B cell (primary cell): Measurements from ENCODE around the gene IBA57. TPM values are rescaled to one million over a fixed set of nuclear protein-coding genes. Genes with fewer than 3 reads are reported as not detected.

ENCODE experiments used
- ATAC-seq: fragments of 200-7000 bp; cut with Tn5 transposase; one replicate; pipeline ENCODE4 v1.10.0; 2021; ENCODE audit warnings: low read depth, mild to moderate bottlenecking, moderate number of reproducible peaks, moderate library complexity
- CTCF ChIA-PET: fragments of 350-600 bp; sonication (Branson Sonifier 250); formaldehyde crosslinking; loops from one replicate; lab custom pipeline; 2021; ENCODE audit warnings: antibody characterized with exemption, inconsistent platforms; lab: Charles Lee
- POLR2A ChIA-PET: fragments of 350-600 bp; sonication (Branson Sonifier 250); formaldehyde crosslinking; loops from one replicate; lab custom pipeline; 2021; ENCODE audit warnings: antibody characterized with exemption; lab: Charles Lee
- DNase-seq: peaks from one replicate; pipeline ENCODE4 v3.0.0; 2013
- H2AFZ ChIP-seq: 2 replicates; pipeline ENCODE4 v1.6.1; 2012; ENCODE audit warnings: mild to moderate bottlenecking, low read depth, low read length; ENCODE audit not compliant: insufficient read depth, poor library complexity, severe bottlenecking
- H3K27ac ChIP-seq, 2 donors: 1 replicate in 1 of 2; 2 replicates in 1 of 2; pipeline ENCODE4 v1.5.1; 2012 to 2013; ENCODE audit warnings: low read length in 2 of 2, mild to moderate bottlenecking in 2 of 2, moderate library complexity in 1 of 2
- H3K27me3 ChIP-seq, 4 experiments: fragments of 200-600 bp in 1 of 4; sonication (generic) in 1 of 4; replicated peaks in 1 of 4; 1 replicate in 2 of 4; 2 replicates in 2 of 4; pipeline versions ENCODE4 v1.6.1 to v1.7.0; 2013 to 2016; ENCODE audit warnings: low read length in 3 of 4, mild to moderate bottlenecking in 2 of 4, mixed read lengths in 1 of 4, moderate library complexity in 1 of 4; ENCODE audit not compliant: insufficient read depth in 4 of 4, control insufficient read depth in 3 of 4; ENCODE audit errors: control extremely low read depth in 1 of 4
- H3K36me3 ChIP-seq, 2 experiments: replicated peaks in 1 of 2; 1 replicate in 1 of 2; 2 replicates in 1 of 2; pipeline versions ENCODE4 v1.6.1 to v1.7.1; 2013; ENCODE audit warnings: low read length in 1 of 2; ENCODE audit not compliant: insufficient read depth in 2 of 2, control insufficient read depth in 1 of 2; ENCODE audit errors: control extremely low read depth in 1 of 2, extremely low read depth in 1 of 2
- H3K4me1 ChIP-seq, 2 donors: fragments of 200-600 bp in 1 of 2; sonication (generic) in 1 of 2; 1 replicate in 1 of 2; 2 replicates in 1 of 2; pipeline versions ENCODE4 v1.5.1 to v1.6.1; 2013 to 2017; ENCODE audit warnings: low read length in 2 of 2; ENCODE audit not compliant: control insufficient read depth in 2 of 2, insufficient read depth in 2 of 2
- H3K4me2 ChIP-seq: replicated peaks from 2 replicates; pipeline ENCODE3; 2012; ENCODE audit warnings: mild to moderate bottlenecking, low read depth, low read length; ENCODE audit not compliant: poor library complexity, severe bottlenecking
- H3K4me3 ChIP-seq, 5 experiments: fragments of 200-600 bp in 1 of 5; sonication (generic) in 1 of 5; 1 replicate in 3 of 5; 2 replicates in 2 of 5; pipeline versions ENCODE4 v1.5.1 to v1.7.0; 2011 to 2016; ENCODE audit warnings: low read length in 4 of 5, mild to moderate bottlenecking in 4 of 5, low read depth in 2 of 5, control low read depth in 1 of 5, moderate library complexity in 1 of 5; ENCODE audit not compliant: insufficient read depth in 1 of 5; ENCODE audit errors: control extremely low read depth in 1 of 5, extremely low read depth in 1 of 5
- H3K79me2 ChIP-seq: fragments of 200-600 bp; sonication (generic); one replicate; pipeline ENCODE4 v1.6.0; 2016; ENCODE audit warnings: low read length; ENCODE audit not compliant: control insufficient read depth, insufficient read depth
- H3K9ac ChIP-seq: fragments of 200-600 bp; sonication (generic); 2 replicates; pipeline ENCODE4 v1.6.1; 2017; ENCODE audit warnings: mild to moderate bottlenecking, low read length, moderate library complexity
- H3K9me3 ChIP-seq, 3 donors: one replicate each; pipeline versions ENCODE4 v1.6.1 to v1.7.1; 2013; ENCODE audit warnings: low read length in 2 of 3; ENCODE audit not compliant: control insufficient read depth in 2 of 3, insufficient read depth in 1 of 3; ENCODE audit errors: control extremely low read depth in 1 of 3
- H4K20me1 ChIP-seq: 2 replicates; pipeline ENCODE4 v1.6.0; 2012; ENCODE audit warnings: mild to moderate bottlenecking, low read length; ENCODE audit not compliant: insufficient read depth, control insufficient read depth, poor library complexity, severe bottlenecking
- H3K27ac Mint-ChIP-seq: one replicate; pipeline ENCODE4 v1.8.0; 2021; ENCODE audit warnings: mixed read lengths
- H3K27me3 Mint-ChIP-seq: one replicate; pipeline ENCODE4 v1.8.0; 2021; ENCODE audit warnings: mixed read lengths
- H3K4me1 Mint-ChIP-seq: one replicate; pipeline ENCODE4 v1.8.0; 2021; ENCODE audit warnings: mixed read lengths
- H3K4me3 Mint-ChIP-seq: one replicate; pipeline ENCODE4 v1.8.0; 2021; ENCODE audit warnings: mixed read lengths
- H3K9me3 Mint-ChIP-seq: one replicate; pipeline ENCODE4 v1.8.0; 2022; ENCODE audit warnings: mixed read lengths; ENCODE audit not compliant: insufficient read depth
- EZH2 ChIP-seq: IDR thresholded peaks from 2 replicates; pipeline ENCODE4 v1.6.1; 2012; ENCODE audit warnings: borderline replicate concordance, low read depth, mild to moderate bottlenecking, moderate library complexity, low read length; ENCODE audit not compliant: insufficient read depth, poor library complexity, severe bottlenecking
- WGBS: methylation state at CpG from one replicate; pipeline ENCODE4 v1.1.5; 2013; ENCODE audit warnings: missing lambda C conversion rate; ENCODE audit not compliant: insufficient coverage; 5-methylcytosine and 5-hydroxymethylcytosine counted together
- intact Hi-C: fragments of 100-400 bp; cut with micrococcal nuclease; formaldehyde crosslinking; loops from one replicate; pipeline ENCODE4 v1.10.0; 2022
- polyA plus RNA-seq: library from polyadenylated mRNA; depleted of rRNA; stranded (reverse); fragments of >200 nt; gene quantifications from 2 replicates; pipeline ENCODE4 v1.2.3, GENCODE V29; 2012
- total RNA-seq, 2 donors: library from RNA; stranded (reverse); fragments of 120-200 nt in 1 of 2; gene quantifications; 1 replicate in 1 of 2; 2 replicates in 1 of 2; pipeline versions ENCODE4 v1.2.3 to v1.2.4, GENCODE V29; 2013 to 2022
- TF ChIP-seq, protein P1 (sequence below): fragments of 200-600 bp; IDR thresholded peaks from one replicate; pipeline ENCODE4 v1.8.0; 2022; ENCODE audit warnings: antibody characterized with exemption, mild to moderate bottlenecking

The IBA57 gene
- total and polyA plus RNA-seq, 2 donors (not counting 1 experiment from before 2014, with no cell fraction given) = 5.2 to 12.8 TPM

DNA sequence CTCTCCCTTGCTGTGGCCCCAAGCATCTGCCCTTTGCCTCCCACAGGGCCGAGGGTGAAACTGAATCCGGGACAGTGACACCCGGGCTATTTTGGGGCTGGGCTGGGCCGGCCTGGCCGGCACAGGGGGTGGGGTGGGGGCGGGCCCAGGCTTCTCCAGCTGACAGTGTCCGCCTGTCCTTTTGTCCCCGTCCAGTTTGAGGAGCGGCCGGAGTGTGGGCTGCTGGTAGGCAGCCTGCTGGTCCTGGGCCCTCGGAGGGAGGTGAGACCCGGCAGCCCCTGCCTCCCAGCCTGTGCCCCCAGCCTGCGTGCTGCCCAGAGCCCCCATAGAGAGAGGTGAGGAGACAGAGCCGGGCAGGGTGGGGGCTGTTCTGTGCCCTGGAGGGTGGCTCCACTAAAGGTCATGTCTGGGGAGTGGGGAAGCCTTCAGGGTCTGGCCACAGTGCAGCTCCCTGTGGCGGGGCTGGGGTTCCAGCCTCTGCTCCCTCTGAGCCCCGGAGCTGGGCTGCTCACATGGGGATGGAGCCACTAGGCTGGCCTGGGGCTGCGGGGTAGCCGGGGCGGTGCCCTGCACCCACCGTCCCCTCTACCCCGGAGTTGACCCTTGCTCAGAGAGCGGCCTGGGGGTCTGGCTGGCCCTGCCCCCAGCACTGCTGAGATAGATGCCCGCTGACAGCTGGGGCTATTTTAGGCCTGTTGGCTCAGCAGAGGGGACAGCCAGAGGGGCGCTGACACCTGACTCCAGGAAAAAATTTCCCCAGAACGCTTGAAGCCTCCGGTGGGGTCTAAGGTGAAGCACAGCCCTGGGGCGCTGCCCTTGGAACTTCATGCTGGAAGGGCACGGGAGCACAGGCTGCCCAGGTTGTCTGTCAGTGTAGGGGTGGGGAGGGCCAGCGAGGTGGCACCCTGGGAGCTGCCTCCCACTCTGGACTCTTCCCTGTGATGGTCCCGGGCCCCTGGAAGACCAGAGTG is 42.5 kb downstream of the IBA57 start, which contains the start of gene OBSCN:
Gene OBSCN (plus strand): TSS at position 194 of the 971 bp plus-strand sequence. CDS start 3,740 bp downstream, outside the sequence.
- DNase-seq (no peak), ATAC-seq (no peak)
- intact Hi-C loops = no loop called here
- Histone ChIP-seq H3K4me1 (peaks cover 0 to 8% of the 10 kb centered on the region in 2 donors), H3K36me3 (no peaks in the 10 kb centered on the region), H3K27me3 (peaks cover 0 to 18% (median 0%) of the 10 kb centered on the region in 4 experiments), H3K9ac (no peak within 1 kb of the TSS), H3K4me3 (no peak within 1 kb of the TSS), H3K9me3 (peaks cover 0 to 7% (median 0%) of the 10 kb centered on the region in 3 donors), H3K4me2 (no peak within 1 kb of the TSS), H2AFZ (no peak within 1 kb of the TSS), H3K79me2 (no peaks in the 10 kb centered on the region), H3K27ac (no peak within 1 kb of the TSS), H4K20me1 (no peaks in the 10 kb centered on the region)
- Mint-ChIP-seq H3K4me1 (peaks cover 3% of the 10 kb centered on the region), H3K4me3 (no peak within 1 kb of the TSS), H3K9me3 (no peaks in the 10 kb centered on the region), H3K27me3 (peaks cover 3% of the 10 kb centered on the region), H3K27ac (no peak within 1 kb of the TSS)
- TF ChIP-seq, protein P1, sequence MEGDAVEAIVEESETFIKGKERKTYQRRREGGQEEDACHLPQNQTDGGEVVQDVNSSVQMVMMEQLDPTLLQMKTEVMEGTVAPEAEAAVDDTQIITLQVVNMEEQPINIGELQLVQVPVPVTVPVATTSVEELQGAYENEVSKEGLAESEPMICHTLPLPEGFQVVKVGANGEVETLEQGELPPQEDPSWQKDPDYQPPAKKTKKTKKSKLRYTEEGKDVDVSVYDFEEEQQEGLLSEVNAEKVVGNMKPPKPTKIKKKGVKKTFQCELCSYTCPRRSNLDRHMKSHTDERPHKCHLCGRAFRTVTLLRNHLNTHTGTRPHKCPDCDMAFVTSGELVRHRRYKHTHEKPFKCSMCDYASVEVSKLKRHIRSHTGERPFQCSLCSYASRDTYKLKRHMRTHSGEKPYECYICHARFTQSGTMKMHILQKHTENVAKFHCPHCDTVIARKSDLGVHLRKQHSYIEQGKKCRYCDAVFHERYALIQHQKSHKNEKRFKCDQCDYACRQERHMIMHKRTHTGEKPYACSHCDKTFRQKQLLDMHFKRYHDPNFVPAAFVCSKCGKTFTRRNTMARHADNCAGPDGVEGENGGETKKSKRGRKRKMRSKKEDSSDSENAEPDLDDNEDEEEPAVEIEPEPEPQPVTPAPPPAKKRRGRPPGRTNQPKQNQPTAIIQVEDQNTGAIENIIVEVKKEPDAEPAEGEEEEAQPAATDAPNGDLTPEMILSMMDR = no peak
- TF ChIP-seq EZH2 = no peak
- POLR2A ChIA-PET = no interaction called here
- CTCF ChIA-PET = no interaction called here
- 63% methylated on average over 29 of the region's 30 CpGs for WGBS
